Activated naive CD4-positive, alpha-beta T cell treated with anti-CD3 and anti-CD28 coated beads, Interleukin-2, amount 10 ng/mL, durations not matched to agents 7 days and 5 days (primary cell): ENCODE data around the gene AHI1.

Experiments used
- CTCF ChIA-PET: fragments of 350-600 bp; sonication (Branson Sonifier 250); formaldehyde crosslinking; loops from one replicate; lab custom pipeline; 2021; ENCODE audit warnings: antibody characterized with exemption; lab: Charles Lee
- DNase-seq: peaks from one replicate; pipeline ENCODE4 v3.0.0-alpha.2; 2020
- H3K27ac Mint-ChIP-seq: one replicate; pipeline ENCODE4 v1.8.0; 2021; ENCODE audit warnings: mild to moderate bottlenecking, moderate library complexity, mixed read lengths
- H3K27me3 Mint-ChIP-seq: one replicate; pipeline ENCODE4 v1.8.0; 2021; ENCODE audit warnings: mild to moderate bottlenecking, mixed read lengths
- H3K36me3 Mint-ChIP-seq: one replicate; pipeline ENCODE4 v1.8.0; 2021; ENCODE audit warnings: mixed read lengths
- H3K4me1 Mint-ChIP-seq: one replicate; pipeline ENCODE4 v1.8.0; 2021; ENCODE audit warnings: mixed read lengths
- H3K4me3 Mint-ChIP-seq: one replicate; pipeline ENCODE4 v1.8.0; 2021; ENCODE audit warnings: mild to moderate bottlenecking, moderate library complexity, mixed read lengths
- H3K9me3 Mint-ChIP-seq: one replicate; pipeline ENCODE4 v1.8.0; 2021; ENCODE audit warnings: mixed read lengths

AHI1 gene

GRCh38 chr6:135418040-135418760, 79.3 kb downstream of the AHI1 start:
- Mint-ChIP-seq H3K27ac (no peak overlapping the region), H3K9me3 (no peaks in the 10 kb centered on the region), H3K36me3 (peaks cover 1% of the 10 kb centered on the region), H3K4me3 (no peak overlapping the region), H3K4me1 (peaks cover 2% of the 10 kb centered on the region), H3K27me3 (no peaks in the 10 kb centered on the region)
- CTCF ChIA-PET: no interaction called here
- DNase-seq: no peak

GRCh38 chr6:135412761-135413160, 84.8 kb downstream of the AHI1 start:
- Mint-ChIP-seq H3K27me3 (no peaks in the 10 kb centered on the region), H3K9me3 (no peaks in the 10 kb centered on the region), H3K4me3 (no peak overlapping the region), H3K36me3 (peaks cover 5% of the 10 kb centered on the region), H3K27ac (no peak overlapping the region), H3K4me1 (peaks cover 2% of the 10 kb centered on the region)
- CTCF ChIA-PET: no interaction called here
- no peak for DNase-seq

GRCh38 chr6:135411849-135412248, 85.7 kb downstream of the AHI1 start:
- H3K27ac Mint-ChIP-seq: no peak overlapping the region
- no peaks in the 10 kb centered on the region for H3K27me3 Mint-ChIP-seq
- H3K4me1 Mint-ChIP-seq: peaks cover 2% of the 10 kb centered on the region
- no peak overlapping the region for H3K4me3 Mint-ChIP-seq
- no peaks in the 10 kb centered on the region for H3K9me3 Mint-ChIP-seq
- peaks cover 5% of the 10 kb centered on the region for H3K36me3 Mint-ChIP-seq
- no peak for DNase-seq
- CTCF ChIA-PET: no interaction called here

GRCh38 chr6:135411339-135411738, 86.2 kb downstream of the AHI1 start:
- Mint-ChIP-seq H3K4me3 (no peak overlapping the region), H3K36me3 (peaks cover 5% of the 10 kb centered on the region), H3K4me1 (peaks cover 2% of the 10 kb centered on the region), H3K9me3 (no peaks in the 10 kb centered on the region), H3K27me3 (no peaks in the 10 kb centered on the region), H3K27ac (no peak overlapping the region)
- DNase-seq: no peak
- CTCF ChIA-PET: no interaction called here

GRCh38 chr6:135410856-135411255, 86.7 kb downstream of the AHI1 start:
- CTCF ChIA-PET: no interaction called here
- Mint-ChIP-seq H3K36me3 (peaks cover 5% of the 10 kb centered on the region), H3K27ac (no peak overlapping the region), H3K27me3 (no peaks in the 10 kb centered on the region), H3K4me1 (peaks cover 2% of the 10 kb centered on the region), H3K9me3 (no peaks in the 10 kb centered on the region), H3K4me3 (no peak overlapping the region)
- DNase-seq: no peak

- CTCF ChIA-PET: no interaction called here
- H3K4me1 Mint-ChIP-seq: no peaks in the 10 kb centered on the region
- no peaks in the 10 kb centered on the region for H3K9me3 Mint-ChIP-seq
- no peak overlapping the region for H3K27ac Mint-ChIP-seq
- no peak for DNase-seq
- peaks cover 2% of the 10 kb centered on the region for H3K36me3 Mint-ChIP-seq
- H3K4me3 Mint-ChIP-seq: no peak overlapping the region
- H3K27me3 Mint-ChIP-seq: no peaks in the 10 kb centered on the region
Measured at GRCh38 chr6:135403584-135403983, 94.0 kb downstream of the AHI1 start.

- Mint-ChIP-seq H3K9me3 (no peaks in the 10 kb centered on the region), H3K4me1 (no peaks in the 10 kb centered on the region), H3K36me3 (peaks cover 2% of the 10 kb centered on the region), H3K4me3 (no peak overlapping the region), H3K27ac (peak overlapping the region; percentile 4), H3K27me3 (no peaks in the 10 kb centered on the region)
- no peak for DNase-seq
- CTCF ChIA-PET: no interaction called here
Measured at GRCh38 chr6:135402311-135402710, 95.2 kb downstream of the AHI1 start.

GRCh38 chr6:135397172-135397952, 100.2 kb downstream of the AHI1 start:
- CTCF ChIA-PET: no interaction called here
- Mint-ChIP-seq H3K27ac (no peak overlapping the region), H3K4me1 (no peaks in the 10 kb centered on the region)

GRCh38 chr6:135395136-135395535, 102.4 kb downstream of the AHI1 start:
- Mint-ChIP-seq H3K27me3 (no peaks in the 10 kb centered on the region), H3K36me3 (no peaks in the 10 kb centered on the region), H3K4me1 (no peaks in the 10 kb centered on the region), H3K4me3 (no peak overlapping the region), H3K9me3 (no peaks in the 10 kb centered on the region), H3K27ac (no peak overlapping the region)
- no peak for DNase-seq
- CTCF ChIA-PET: no interaction called here

More at GRCh38 chr6:135397172-135397952, 100.2 kb downstream of the AHI1 start:
- Mint-ChIP-seq H3K9me3 (no peaks in the 10 kb centered on the region), H3K4me3 (no peak overlapping the region), H3K27me3 (no peaks in the 10 kb centered on the region), H3K36me3 (no peaks in the 10 kb centered on the region)
- no peak for DNase-seq

- no peak overlapping the region for H3K4me3 Mint-ChIP-seq
- H3K36me3 Mint-ChIP-seq: no peaks in the 10 kb centered on the region
- DNase-seq: no peak
- H3K9me3 Mint-ChIP-seq: no peaks in the 10 kb centered on the region
- CTCF ChIA-PET: no interaction called here
- H3K27ac Mint-ChIP-seq: no peak overlapping the region
- H3K4me1 Mint-ChIP-seq: no peaks in the 10 kb centered on the region
- no peaks in the 10 kb centered on the region for H3K27me3 Mint-ChIP-seq
Measured at GRCh38 chr6:135393289-135393688, 104.3 kb downstream of the AHI1 start.

- Mint-ChIP-seq H3K4me1 (no peaks in the 10 kb centered on the region), H3K36me3 (no peaks in the 10 kb centered on the region), H3K27me3 (no peaks in the 10 kb centered on the region), H3K27ac (no peak overlapping the region), H3K4me3 (no peak overlapping the region), H3K9me3 (no peaks in the 10 kb centered on the region)
- no peak for DNase-seq
- CTCF ChIA-PET: no interaction called here
Measured at GRCh38 chr6:135390458-135390857, 107.1 kb downstream of the AHI1 start.

GRCh38 chr6:135385299-135385698, 112.2 kb downstream of the AHI1 start:
- Mint-ChIP-seq H3K27me3 (no peaks in the 10 kb centered on the region), H3K27ac (no peak overlapping the region), H3K9me3 (no peaks in the 10 kb centered on the region), H3K36me3 (no peaks in the 10 kb centered on the region), H3K4me3 (no peak overlapping the region), H3K4me1 (no peaks in the 10 kb centered on the region)
- CTCF ChIA-PET: no interaction called here
- DNase-seq: no peak

GRCh38 chr6:135383766-135384165, 113.8 kb downstream of the AHI1 start:
- CTCF ChIA-PET: interaction anchor here (0.5 kb wide), 1 partner anchor 443 kb away, joined by 3 read pairs; no protein-coding TSS in a partner anchor
- no peaks in the 10 kb centered on the region for H3K27me3 Mint-ChIP-seq
- H3K36me3 Mint-ChIP-seq: no peaks in the 10 kb centered on the region
- no peak for DNase-seq
- no peak overlapping the region for H3K4me3 Mint-ChIP-seq
- no peaks in the 10 kb centered on the region for H3K9me3 Mint-ChIP-seq
- no peaks in the 10 kb centered on the region for H3K4me1 Mint-ChIP-seq
- H3K27ac Mint-ChIP-seq: no peak overlapping the region

GRCh38 chr6:135383301-135383700, 114.2 kb downstream of the AHI1 start:
- Mint-ChIP-seq H3K36me3 (no peaks in the 10 kb centered on the region), H3K9me3 (no peaks in the 10 kb centered on the region), H3K4me3 (no peak overlapping the region), H3K27me3 (no peaks in the 10 kb centered on the region), H3K27ac (no peak overlapping the region), H3K4me1 (no peaks in the 10 kb centered on the region)
- CTCF ChIA-PET: no interaction called here
- no peak for DNase-seq

GRCh38 chr6:135382182-135382628, 115.3 kb downstream of the AHI1 start:
- no peaks in the 10 kb centered on the region for H3K27me3 Mint-ChIP-seq
- H3K4me1 Mint-ChIP-seq: no peaks in the 10 kb centered on the region
- CTCF ChIA-PET: no interaction called here
- H3K9me3 Mint-ChIP-seq: no peaks in the 10 kb centered on the region
- no peak overlapping the region for H3K4me3 Mint-ChIP-seq
- DNase-seq: no peak
- H3K36me3 Mint-ChIP-seq: no peaks in the 10 kb centered on the region
- H3K27ac Mint-ChIP-seq: no peak overlapping the region
